ENCODE data around the gene NUP93.
"Not testable (repeated sequence)": the region's sequence is repeated elsewhere in the genome, so short reads cannot be mapped to it uniquely, and the experiment has no call there.

NUP93 gene

GRCh38 chr16:56781528-56781961 is 51.6 kb downstream of the NUP93 start:
- no peak for DNase-seq

GRCh38 chr16:56783344-56783743 is 53.4 kb downstream of the NUP93 start:
- DNase-seq, result no peak

GRCh38 chr16:56785317-56785716 is 55.4 kb downstream of the NUP93 start:
- no peak for DNase-seq

GRCh38 chr16:56787167-56787566 is 57.2 kb downstream of the NUP93 start:
- no peak for DNase-seq

GRCh38 chr16:56788435-56788834 is 58.5 kb downstream of the NUP93 start:
- DNase-seq, result no peak

- DNase-seq, result no peak
These were observed 59.4 kb downstream of the NUP93 start for GRCh38 chr16:56789360-56789759.

- DNase-seq, result no peak
These were observed 63.0 kb downstream of the NUP93 start for GRCh38 chr16:56792967-56793366.

GRCh38 chr16:56793492-56793891 is 63.6 kb downstream of the NUP93 start:
- DNase-seq, result no peak

GRCh38 chr16:56795011-56795410 is 65.1 kb downstream of the NUP93 start:
- no peak for DNase-seq

- not testable (repeated sequence) for DNase-seq
These were observed 67.1 kb downstream of the NUP93 start for GRCh38 chr16:56797038-56797437.

- no peak for DNase-seq
These were observed 67.9 kb downstream of the NUP93 start for GRCh38 chr16:56797861-56798260.

GRCh38 chr16:56798955-56799354 is 69.0 kb downstream of the NUP93 start:
- no peak for DNase-seq

GRCh38 chr16:56800355-56800754 is 70.4 kb downstream of the NUP93 start:
- no peak for DNase-seq

- no peak for DNase-seq
These were observed 71.8 kb downstream of the NUP93 start for GRCh38 chr16:56801762-56802161.

GRCh38 chr16:56807011-56807675 is 77.2 kb downstream of the NUP93 start:
- no peak for DNase-seq

- not testable (repeated sequence) for DNase-seq
These were observed 77.7 kb downstream of the NUP93 start for GRCh38 chr16:56807676-56808067.

- DNase-seq, result no peak
These were observed 81.0 kb downstream of the NUP93 start for GRCh38 chr16:56810954-56811353.

GRCh38 chr16:56811602-56812001 is 81.7 kb downstream of the NUP93 start:
- not testable (repeated sequence) for DNase-seq

GRCh38 chr16:56812884-56813283 is 83.0 kb downstream of the NUP93 start:
- no peak for DNase-seq

GRCh38 chr16:56814537-56815432 is 84.9 kb downstream of the NUP93 start:
- DNase-seq, result no peak

GRCh38 chr16:56815721-56816120 is 85.8 kb downstream of the NUP93 start:
- DNase-seq, result no peak

GRCh38 chr16:56817056-56817455 is 87.1 kb downstream of the NUP93 start:
- no peak for DNase-seq

GRCh38 chr16:56817938-56818337 is 88.0 kb downstream of the NUP93 start:
- no peak for DNase-seq

GRCh38 chr16:56823081-56823733 is 93.3 kb downstream of the NUP93 start:
- DNase-seq, result no peak

Measured in SIG-M5 (cell line).